Ascending aorta (tissue), 2 donors: ENCODE results near the gene B4GALT4. TPM values are rescaled to one million over a fixed set of nuclear protein-coding genes. Genes with fewer than 3 reads are reported as not detected.

Experiments
- DNase-seq, 2 donors: peaks; one replicate each; pipeline ENCODE4 v3.0.0-alpha.2; 2019; ENCODE audit warnings: low spot score in 2 of 2
- H3K27ac ChIP-seq, 2 donors: fragments of 200-600 bp; sonication (generic); one replicate each; pipeline ENCODE4 v1.5.1; 2016 to 2017; ENCODE audit warnings: mild to moderate bottlenecking in 1 of 2
- H3K27me3 ChIP-seq: fragments of 200-600 bp; sonication (generic); one replicate; pipeline ENCODE4 v1.5.1; 2017
- H3K36me3 ChIP-seq, 2 donors: fragments of 200-600 bp; sonication (generic); one replicate each; pipeline ENCODE4 v1.5.1; 2016
- H3K4me1 ChIP-seq, 2 donors: fragments of 200-600 bp; sonication (generic); one replicate each; pipeline ENCODE4 v1.5.1; 2016 to 2017; ENCODE audit warnings: mild to moderate bottlenecking in 1 of 2
- H3K4me3 ChIP-seq, 2 donors: fragments of 200-600 bp; sonication (generic); one replicate each; pipeline ENCODE4 v1.5.1; 2016 to 2017; ENCODE audit warnings: mild to moderate bottlenecking in 1 of 2
- H3K9me3 ChIP-seq, 2 donors: fragments of 200-600 bp; sonication (generic); one replicate each; pipeline ENCODE4 v1.5.1; 2016
- CTCF ChIP-seq, 3 experiments: fragments of 200-600 bp in 2 of 3; fragments of 450-650 bp in 1 of 3; sonication (generic) in 2 of 3; IDR thresholded peaks; one replicate each; pipeline ENCODE4 v1.5.1; 2016 to 2019; ENCODE audit warnings: antibody characterized with exemption in 3 of 3, mild to moderate bottlenecking in 1 of 3, moderate library complexity in 1 of 3
- intact Hi-C: fragments of 100-400 bp; cut with DNase I; formaldehyde crosslinking; loops from one replicate; pipeline ENCODE4 v1.15.1; 2023
- total RNA-seq: library from RNA; depleted of rRNA; stranded (reverse); fragments of >200 nt; gene quantifications from one replicate; pipeline ENCODE4 v1.1.0, GENCODE V29; 2016

B4GALT4 gene
- total RNA-seq, 1 donor from 2014 or later = 6.4 TPM

- no peak for TF ChIP-seq CTCF (IDR thresholded peaks at IDR 0.05)
- Histone ChIP-seq H3K9me3 (no peaks in the 10 kb centered on the region), H3K27me3 (no peaks in the 10 kb centered on the region), H3K36me3 (peaks cover 34 to 66% of the 10 kb centered on the region in 2 donors), H3K27ac (no peak overlapping the region), H3K4me3 (no peak overlapping the region), H3K4me1 (no peaks in the 10 kb centered on the region)
- no peak for DNase-seq
- intact Hi-C loops = no loop called here
Measured at GRCh38 chr3:119221779-119222320, 18.8 kb downstream of the B4GALT4 start.

GRCh38 chr3:119220970-119221667, 19.6 kb downstream of the B4GALT4 start:
- Histone ChIP-seq H3K4me1 (no peaks in the 10 kb centered on the region), H3K36me3 (peaks cover 39 to 65% of the 10 kb centered on the region in 2 donors), H3K27ac (no peak overlapping the region), H3K27me3 (no peaks in the 10 kb centered on the region), H3K9me3 (no peaks in the 10 kb centered on the region), H3K4me3 (no peak overlapping the region)
- intact Hi-C loops = no loop called here
- no peak for TF ChIP-seq CTCF (IDR thresholded peaks at IDR 0.05)
- no peak for DNase-seq

GRCh38 chr3:119220198-119220597, 20.5 kb downstream of the B4GALT4 start:
- Histone ChIP-seq H3K9me3 (no peaks in the 10 kb centered on the region), H3K36me3 (peaks cover 40 to 71% of the 10 kb centered on the region in 2 donors), H3K27ac (no peak overlapping the region), H3K4me3 (no peak overlapping the region), H3K4me1 (no peaks in the 10 kb centered on the region), H3K27me3 (no peaks in the 10 kb centered on the region)
- TF ChIP-seq CTCF (IDR thresholded peaks at IDR 0.05) = no peak
- intact Hi-C loops = no loop called here
- no peak for DNase-seq

- H3K27ac ChIP-seq = no peak overlapping the region
- H3K9me3 ChIP-seq = no peaks in the 10 kb centered on the region
- H3K4me1 ChIP-seq = no peaks in the 10 kb centered on the region
- no peak overlapping the region for H3K4me3 ChIP-seq
- no peak for DNase-seq
- TF ChIP-seq CTCF (IDR thresholded peaks at IDR 0.05) = no peak
- no peaks in the 10 kb centered on the region for H3K27me3 ChIP-seq
- intact Hi-C loops = no loop called here
- H3K36me3 ChIP-seq = peaks cover 45 to 81% of the 10 kb centered on the region in 2 donors
Measured at GRCh38 chr3:119219069-119219468, 21.6 kb downstream of the B4GALT4 start.

GRCh38 chr3:119211803-119212202, 28.9 kb downstream of the B4GALT4 start:
- intact Hi-C loops = no loop called here
- H3K4me1 ChIP-seq = no peaks in the 10 kb centered on the region
- peaks cover 40 to 51% of the 10 kb centered on the region in 2 donors for H3K36me3 ChIP-seq
- DNase-seq = no peak
- no peak overlapping the region for H3K27ac ChIP-seq
- no peaks in the 10 kb centered on the region for H3K9me3 ChIP-seq
- H3K27me3 ChIP-seq = no peaks in the 10 kb centered on the region
- TF ChIP-seq CTCF (IDR thresholded peaks at IDR 0.05) = no peak
- H3K4me3 ChIP-seq = no peak overlapping the region
